Activated naive CD8-positive, alpha-beta T cell treated with anti-CD3 and anti-CD28 coated beads, Interleukin-2, amount 10 ng/mL, durations not matched to agents 7 days and 5 days (primary cell): ENCODE data around the gene SPATC1L. TPM values are rescaled to one million over a fixed set of nuclear protein-coding genes. Genes with fewer than 3 reads are reported as not detected.

ENCODE experiments used
- ATAC-seq: fragments of 150-1000 bp; cut with Tn5 transposase; one replicate; pipeline ENCODE4 v1.10.0; 2021; ENCODE audit warnings: low read depth, moderate library complexity
- POLR2A ChIA-PET: fragments of 350-600 bp; sonication (Branson Sonifier 250); formaldehyde crosslinking; loops from one replicate; lab custom pipeline; 2021; ENCODE audit warnings: antibody characterized with exemption; lab: Charles Lee
- DNase-seq: peaks from one replicate; pipeline ENCODE4 v3.0.0; 2021
- H3K27ac Mint-ChIP-seq: one replicate; pipeline ENCODE4 v1.8.0; 2022; ENCODE audit warnings: mild to moderate bottlenecking, mixed read lengths
- H3K27me3 Mint-ChIP-seq: one replicate; pipeline ENCODE4 v1.8.0; 2022; ENCODE audit warnings: mild to moderate bottlenecking, moderate library complexity, mixed read lengths
- H3K36me3 Mint-ChIP-seq: one replicate; pipeline ENCODE4 v1.8.0; 2021; ENCODE audit warnings: mild to moderate bottlenecking, mixed read lengths
- H3K4me1 Mint-ChIP-seq: one replicate; pipeline ENCODE4 v1.8.0; 2021; ENCODE audit warnings: mixed read lengths
- H3K4me3 Mint-ChIP-seq: one replicate; pipeline ENCODE4 v1.8.0; 2022; ENCODE audit warnings: mild to moderate bottlenecking, moderate library complexity, mixed read lengths
- H3K9me3 Mint-ChIP-seq: one replicate; pipeline ENCODE4 v1.8.0; 2021; ENCODE audit warnings: mixed read lengths
- total RNA-seq, 2 experiments: library from RNA; stranded (reverse); gene quantifications; one replicate each; pipeline ENCODE4 v1.2.3, GENCODE V29; 2021

Gene SPATC1L
- total RNA-seq, 2 experiments from 2014 or later: 7.6 to 8.9 TPM

DNA sequence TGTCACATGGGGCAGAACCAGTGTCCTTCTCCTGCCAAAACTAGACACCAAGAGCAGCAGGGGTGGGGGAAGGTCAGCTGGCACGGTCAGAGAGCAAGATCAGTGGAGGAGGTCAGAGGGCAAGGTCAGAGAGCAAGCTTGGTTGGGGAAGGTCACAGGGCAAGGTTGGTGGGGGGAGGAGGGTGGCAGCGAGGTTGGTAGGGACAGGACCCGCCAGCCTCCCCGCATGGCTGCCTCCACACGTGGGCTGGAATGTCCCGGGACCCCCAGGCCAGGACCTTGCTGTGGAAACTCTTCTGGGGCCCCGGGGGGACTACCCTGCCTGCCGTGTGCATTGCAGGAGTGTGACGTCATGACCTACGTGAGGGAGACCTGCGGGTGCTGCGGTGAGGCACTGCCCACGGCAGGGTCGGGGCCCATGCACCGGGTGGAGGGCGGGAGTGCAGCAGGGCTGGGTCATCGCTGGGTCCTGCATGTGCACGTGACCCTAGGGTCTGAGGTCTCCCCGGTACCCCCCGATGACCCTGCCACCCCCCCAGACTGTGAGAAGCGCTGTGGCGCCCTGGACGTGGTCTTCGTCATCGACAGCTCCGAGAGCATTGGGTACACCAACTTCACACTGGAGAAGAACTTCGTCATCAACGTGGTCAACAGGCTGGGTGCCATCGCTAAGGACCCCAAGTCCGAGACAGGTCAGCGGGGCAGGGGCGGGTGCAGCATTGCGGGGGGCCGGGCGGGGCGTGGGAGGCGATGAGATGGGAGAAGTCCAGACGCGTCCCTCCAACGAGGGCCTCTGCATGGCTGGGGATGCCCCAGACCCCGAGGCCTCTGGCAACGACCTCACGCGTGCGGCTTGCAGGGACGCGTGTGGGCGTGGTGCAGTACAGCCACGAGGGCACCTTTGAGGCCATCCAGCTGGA, 59.1 kb downstream of the SPATC1L start:
- H3K4me3 Mint-ChIP-seq: no peak overlapping the region
- H3K36me3 Mint-ChIP-seq: no peaks in the 10 kb centered on the region
- POLR2A ChIA-PET: interaction anchor here (0.6 kb wide), 1 partner anchor 22 kb away, joined by 4 read pairs; no protein-coding TSS in a partner anchor
- H3K9me3 Mint-ChIP-seq: no peaks in the 10 kb centered on the region
- peak; percentile 24 for DNase-seq
- no peaks in the 10 kb centered on the region for H3K27me3 Mint-ChIP-seq
- H3K27ac Mint-ChIP-seq: no peak overlapping the region
- no peak for ATAC-seq
- H3K4me1 Mint-ChIP-seq: no peaks in the 10 kb centered on the region

- Mint-ChIP-seq H3K4me3 (no peak overlapping the region), H3K9me3 (no peaks in the 10 kb centered on the region), H3K27ac (no peak overlapping the region), H3K36me3 (no peaks in the 10 kb centered on the region), H3K4me1 (no peaks in the 10 kb centered on the region), H3K27me3 (no peaks in the 10 kb centered on the region)
- DNase-seq: peak; percentile 19
- POLR2A ChIA-PET: no interaction called here
- no peak for ATAC-seq
These were observed 60.0 kb downstream of the SPATC1L start for GRCh38 chr21:46124083-46124925.

GRCh38 chr21:46122758-46123683, 61.2 kb downstream of the SPATC1L start:
- no peak overlapping the region for H3K27ac Mint-ChIP-seq
- H3K4me1 Mint-ChIP-seq: no peaks in the 10 kb centered on the region
- H3K4me3 Mint-ChIP-seq: no peak overlapping the region
- ATAC-seq: no peak
- POLR2A ChIA-PET: no interaction called here
- H3K36me3 Mint-ChIP-seq: no peaks in the 10 kb centered on the region
- DNase-seq: no peak
- no peaks in the 10 kb centered on the region for H3K27me3 Mint-ChIP-seq
- no peaks in the 10 kb centered on the region for H3K9me3 Mint-ChIP-seq

GRCh38 chr21:46122237-46122671, 62.0 kb downstream of the SPATC1L start:
- DNase-seq (peak; percentile 21), ATAC-seq (no peak)
- Mint-ChIP-seq H3K9me3 (no peaks in the 10 kb centered on the region), H3K27me3 (no peaks in the 10 kb centered on the region), H3K27ac (no peak overlapping the region), H3K4me3 (no peak overlapping the region), H3K36me3 (no peaks in the 10 kb centered on the region), H3K4me1 (no peaks in the 10 kb centered on the region)
- POLR2A ChIA-PET: no interaction called here

DNA sequence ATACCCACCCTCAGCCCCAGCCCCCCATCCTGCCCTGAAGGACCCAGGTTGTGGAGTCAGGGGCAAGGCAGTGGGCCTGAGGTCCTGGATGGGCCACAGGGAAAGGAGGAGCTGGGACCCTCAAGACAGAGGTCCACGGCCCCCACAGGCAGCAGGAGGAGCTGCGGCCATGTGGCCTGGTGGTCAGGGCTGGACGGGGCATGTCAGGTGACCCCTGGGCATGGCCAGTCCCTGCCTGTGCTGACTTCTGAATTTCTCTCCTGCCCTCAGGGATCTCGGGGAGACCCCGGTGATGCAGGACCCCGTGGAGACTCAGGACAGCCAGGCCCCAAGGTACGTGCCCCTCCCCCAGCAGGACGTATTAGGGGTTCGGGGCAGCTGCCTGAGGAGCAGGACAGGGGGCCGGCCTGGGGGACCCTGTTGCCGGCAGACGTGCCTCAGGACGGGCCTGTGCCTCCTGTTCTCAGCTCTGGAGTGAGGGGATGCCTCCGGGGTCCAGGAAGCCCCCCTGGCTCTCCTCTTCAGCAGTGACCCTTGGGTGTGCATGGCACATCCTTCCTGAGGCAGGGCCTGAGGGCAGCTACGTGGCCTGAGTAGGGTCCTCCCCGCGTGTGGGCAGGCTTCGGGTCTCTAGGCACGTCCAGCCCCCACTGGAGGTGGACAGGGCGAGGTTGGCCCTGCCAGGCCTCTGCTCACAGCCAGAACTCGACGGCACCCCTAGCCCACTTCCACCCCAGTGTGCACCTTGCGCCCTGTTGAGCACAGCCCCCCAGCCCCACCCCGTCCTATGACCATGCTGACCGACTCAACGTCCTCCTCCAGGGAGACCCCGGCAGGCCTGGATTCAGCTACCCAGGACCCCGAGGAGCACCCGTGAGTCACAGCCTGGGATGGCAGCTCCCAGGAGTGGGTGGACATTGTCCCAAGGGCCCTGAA, 62.7 kb downstream of the SPATC1L start:
- H3K9me3 Mint-ChIP-seq: no peaks in the 10 kb centered on the region
- H3K4me3 Mint-ChIP-seq: no peak overlapping the region
- POLR2A ChIA-PET: no interaction called here
- no peak overlapping the region for H3K27ac Mint-ChIP-seq
- H3K4me1 Mint-ChIP-seq: no peaks in the 10 kb centered on the region
- ATAC-seq: no peak
- no peaks in the 10 kb centered on the region for H3K27me3 Mint-ChIP-seq
- no peaks in the 10 kb centered on the region for H3K36me3 Mint-ChIP-seq
- DNase-seq: peak; percentile 15

GRCh38 chr21:46120301-46121285, 63.7 kb downstream of the SPATC1L start:
- POLR2A ChIA-PET: no interaction called here
- Mint-ChIP-seq H3K27ac (no peak overlapping the region), H3K4me1 (no peaks in the 10 kb centered on the region), H3K27me3 (no peaks in the 10 kb centered on the region), H3K4me3 (no peak overlapping the region), H3K36me3 (no peaks in the 10 kb centered on the region), H3K9me3 (no peaks in the 10 kb centered on the region)
- DNase-seq (peak; percentile 22), ATAC-seq (no peak)

DNA sequence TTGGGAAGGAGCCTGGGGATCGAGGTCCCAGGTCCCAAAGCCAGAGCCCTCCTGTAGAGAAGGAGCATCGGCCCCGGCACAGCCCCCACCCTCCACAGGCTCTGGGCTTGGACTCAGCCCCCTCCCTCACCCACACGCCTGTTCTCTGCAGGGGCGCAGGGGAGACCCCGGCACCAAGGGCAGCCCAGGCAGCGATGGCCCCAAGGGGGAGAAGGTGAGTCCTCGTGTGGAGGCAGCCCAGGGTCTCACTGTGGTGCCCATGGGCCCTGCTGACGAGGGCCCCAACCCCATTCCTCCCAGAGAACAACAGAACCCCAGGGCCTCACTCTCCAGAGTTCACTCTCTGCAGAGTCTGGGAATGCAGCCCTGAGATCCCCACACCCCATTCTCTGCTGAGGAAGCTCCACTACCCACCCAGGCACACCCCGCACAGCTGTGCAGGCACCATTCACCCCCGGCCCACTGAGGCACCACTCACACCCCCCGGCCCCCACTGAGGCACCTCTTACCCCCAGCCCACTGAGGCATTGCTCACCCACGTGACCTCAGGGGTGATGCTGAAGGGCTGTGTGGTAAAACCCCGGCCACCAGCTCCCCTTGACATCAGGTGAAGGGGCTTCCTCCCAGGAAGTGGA, 64.5 kb downstream of the SPATC1L start:
- Mint-ChIP-seq H3K36me3 (no peaks in the 10 kb centered on the region), H3K9me3 (no peaks in the 10 kb centered on the region), H3K4me3 (no peak overlapping the region), H3K4me1 (no peaks in the 10 kb centered on the region), H3K27me3 (no peaks in the 10 kb centered on the region), H3K27ac (no peak overlapping the region)
- POLR2A ChIA-PET: no interaction called here
- DNase-seq (peak; percentile 17), ATAC-seq (no peak)

DNA sequence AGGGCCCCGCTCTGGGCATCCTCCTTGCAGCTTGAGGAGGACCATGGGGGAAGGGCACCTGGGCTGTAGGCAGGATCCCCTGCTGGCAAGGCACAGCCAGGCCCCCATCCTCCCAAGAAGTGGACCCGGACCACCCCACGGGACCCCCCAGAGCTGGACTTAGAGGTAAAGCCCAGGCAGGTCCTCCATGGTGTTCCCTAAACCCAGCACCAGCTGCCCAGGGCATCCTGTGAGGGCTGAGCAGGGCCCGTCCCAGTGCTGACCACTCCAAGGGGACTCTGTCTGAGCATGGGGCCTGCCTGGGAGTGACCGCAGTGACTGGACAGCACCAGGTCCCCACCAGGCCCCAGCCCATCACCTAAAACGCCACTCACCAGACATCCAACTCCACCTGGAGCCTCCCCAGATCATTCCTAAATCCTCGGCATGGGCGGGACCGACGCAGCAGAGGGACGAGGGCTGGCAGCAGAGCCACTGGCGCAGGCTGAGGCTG, 65.1 kb downstream of the SPATC1L start:
- peak; percentile 20 for DNase-seq

GRCh38 chr21:46118316-46119143, 65.7 kb downstream of the SPATC1L start:
- H3K4me3 Mint-ChIP-seq: no peak overlapping the region
- H3K27me3 Mint-ChIP-seq: no peaks in the 10 kb centered on the region
- H3K9me3 Mint-ChIP-seq: no peaks in the 10 kb centered on the region
- H3K4me1 Mint-ChIP-seq: no peaks in the 10 kb centered on the region
- ATAC-seq: no peak
- no peaks in the 10 kb centered on the region for H3K36me3 Mint-ChIP-seq
- no peak overlapping the region for H3K27ac Mint-ChIP-seq
- POLR2A ChIA-PET: no interaction called here
- peak; percentile 20 for DNase-seq

More for the DNA sequence above, 65.1 kb downstream of the SPATC1L start:
- Mint-ChIP-seq H3K9me3 (no peaks in the 10 kb centered on the region), H3K36me3 (no peaks in the 10 kb centered on the region), H3K27me3 (no peaks in the 10 kb centered on the region), H3K4me1 (no peaks in the 10 kb centered on the region), H3K27ac (no peak overlapping the region), H3K4me3 (no peak overlapping the region)
- POLR2A ChIA-PET: no interaction called here
- no peak for ATAC-seq

- Mint-ChIP-seq H3K27ac (no peak overlapping the region), H3K4me3 (no peak overlapping the region), H3K9me3 (no peaks in the 10 kb centered on the region), H3K4me1 (no peaks in the 10 kb centered on the region), H3K36me3 (no peaks in the 10 kb centered on the region), H3K27me3 (no peaks in the 10 kb centered on the region)
- DNase-seq (peak; percentile 22), ATAC-seq (no peak)
- POLR2A ChIA-PET: no interaction called here
These were observed 66.5 kb downstream of the SPATC1L start for GRCh38 chr21:46117586-46118315.
